ENCODE results near the gene SERPINI1.

DNA sequence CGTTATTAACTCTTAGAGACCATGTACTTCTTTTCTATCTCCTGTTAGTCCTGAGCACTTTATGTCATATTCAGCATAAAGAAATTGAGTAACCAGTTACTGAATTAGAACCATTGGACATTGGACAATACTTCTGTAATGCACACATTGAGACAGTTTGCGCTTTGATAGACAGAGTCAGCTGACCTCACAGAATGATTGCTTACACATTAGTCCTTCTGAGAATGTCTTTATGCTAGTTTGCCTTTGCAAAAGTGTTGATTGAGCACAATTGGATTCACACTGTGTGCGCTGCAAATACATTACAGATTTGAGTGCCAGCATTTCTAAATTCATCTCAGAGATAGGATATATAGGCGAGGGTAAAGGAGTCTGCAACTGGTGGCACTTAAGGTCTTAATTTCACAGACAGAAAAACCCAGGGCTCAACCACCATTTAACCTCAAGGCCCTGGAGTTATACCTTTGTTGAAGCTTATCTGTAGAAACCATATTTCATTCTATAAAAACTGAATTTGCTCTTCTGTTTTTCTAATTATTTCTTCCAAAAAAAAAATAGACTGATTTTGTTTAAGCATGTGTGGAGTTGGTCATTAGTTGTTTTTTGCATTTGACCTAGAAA is 3.8 kb downstream of the SERPINI1 start:
- TF ChIP-seq, protein P1, sequence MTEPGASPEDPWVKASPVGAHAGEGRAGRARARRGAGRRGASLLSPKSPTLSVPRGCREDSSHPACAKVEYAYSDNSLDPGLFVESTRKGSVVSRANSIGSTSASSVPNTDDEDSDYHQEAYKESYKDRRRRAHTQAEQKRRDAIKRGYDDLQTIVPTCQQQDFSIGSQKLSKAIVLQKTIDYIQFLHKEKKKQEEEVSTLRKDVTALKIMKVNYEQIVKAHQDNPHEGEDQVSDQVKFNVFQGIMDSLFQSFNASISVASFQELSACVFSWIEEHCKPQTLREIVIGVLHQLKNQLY (CRISPR knock-in tag; IDR thresholded peaks at IDR 0.05): no peak
- no peak for TF ChIP-seq ZNF317 (CRISPR knock-in tag; IDR thresholded peaks at IDR 0.05; ENCODE audit: borderline replicate concordance, low read depth)
